NAMALWA (cell line): ENCODE measurements around the gene NAGK.

Experiments used
- DNase-seq: peaks from one replicate; pipeline ENCODE4 v3.0.0-alpha.2; 2015; ENCODE audit warnings: low spot score

Gene NAGK

DNA sequence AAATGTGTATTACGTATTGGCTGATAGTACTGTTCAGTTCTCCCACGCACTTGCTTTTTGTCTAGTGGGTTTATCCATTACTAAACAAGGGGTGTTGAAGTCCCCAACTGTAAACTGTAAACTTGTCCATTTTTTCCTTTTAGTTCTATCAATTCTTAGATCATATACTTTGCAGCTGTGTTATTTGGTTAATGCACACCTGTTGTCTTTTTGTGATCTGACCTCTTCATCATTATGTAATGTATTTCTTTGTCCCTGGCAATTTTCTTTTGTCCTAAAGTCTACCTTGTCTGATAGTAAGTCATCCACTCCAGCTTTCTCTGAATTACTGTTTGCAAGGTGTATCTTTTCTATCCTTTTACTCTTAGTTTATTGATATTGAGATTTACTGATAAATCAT, 39.6 kb downstream of the NAGK start:
- DNase-seq = no peak

DNA sequence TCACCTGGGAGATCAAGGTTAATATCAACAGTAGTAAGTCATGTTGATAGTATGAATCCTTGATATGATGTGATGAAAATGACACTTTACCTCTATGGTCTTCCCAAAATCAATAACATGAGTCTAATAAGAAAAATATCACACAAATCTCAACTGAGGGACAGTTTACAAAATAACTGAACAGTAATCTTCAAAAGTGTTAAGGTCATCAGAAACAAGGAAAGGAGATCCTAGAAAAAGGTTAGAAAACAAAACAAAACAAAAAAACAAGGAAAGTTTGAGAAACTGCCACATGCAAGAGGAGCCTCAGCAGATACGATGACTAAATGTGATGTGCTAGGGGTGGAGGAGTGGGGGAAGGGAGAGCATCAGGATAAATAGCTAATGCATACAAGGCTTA, 45.4 kb downstream of the NAGK start:
- no peak for DNase-seq

DNA sequence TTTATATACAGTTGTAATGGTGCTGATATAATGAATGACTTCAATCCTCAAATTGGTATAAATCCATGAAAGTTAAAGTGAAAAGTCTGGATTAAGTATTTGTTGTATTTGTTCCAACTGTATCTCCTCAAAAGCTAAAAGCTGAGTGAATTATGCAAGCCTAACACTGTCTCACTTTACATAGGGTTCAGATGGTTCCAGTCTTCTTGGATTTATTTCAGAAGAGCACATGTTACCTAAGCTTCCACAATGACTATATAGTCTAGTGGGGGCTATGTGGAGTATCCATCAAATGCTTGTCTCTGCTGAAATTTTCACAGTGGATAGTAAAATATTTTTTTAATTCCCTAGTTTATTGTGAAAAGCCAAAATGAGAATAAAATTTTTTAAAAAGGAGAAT, 48.6 kb downstream of the NAGK start:
- no peak for DNase-seq

DNA sequence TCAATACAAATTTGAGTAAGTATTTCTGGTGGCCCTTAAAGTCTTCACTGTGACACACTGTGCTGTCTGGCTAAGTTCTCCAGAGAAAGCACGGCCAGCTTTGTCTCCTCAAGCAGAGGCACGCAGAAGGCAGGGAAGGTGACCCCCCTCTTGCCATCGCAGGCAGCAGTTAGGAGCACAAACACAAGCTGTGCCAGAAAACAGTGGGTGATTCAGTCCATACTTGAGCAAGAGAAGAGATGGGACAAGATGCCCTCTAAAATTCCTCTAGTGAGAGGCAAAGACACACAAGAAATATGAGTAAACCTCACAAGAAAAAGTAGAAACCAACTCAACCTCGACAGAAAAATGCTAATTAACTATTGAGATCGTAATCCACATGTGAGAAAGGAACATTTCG, 51.7 kb downstream of the NAGK start:
- no peak for DNase-seq

DNA sequence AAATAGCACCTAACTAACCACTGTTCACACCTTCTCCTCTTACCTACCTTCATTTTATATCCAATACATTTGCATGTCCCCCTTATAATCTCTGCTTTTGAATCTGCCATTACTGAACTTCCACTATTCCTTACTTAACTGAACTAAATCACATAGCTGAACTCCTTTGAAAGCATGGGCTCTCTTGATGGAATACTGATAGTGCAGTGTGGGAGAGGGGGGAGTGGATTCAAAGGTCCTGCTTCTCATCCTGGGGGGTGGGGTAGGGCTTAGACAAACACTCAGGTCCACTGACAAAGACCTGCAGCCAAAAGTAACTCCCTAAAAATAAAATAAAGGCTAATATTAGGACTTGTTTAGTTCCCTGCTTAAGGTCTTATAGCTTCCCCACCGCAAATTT, 53.0 kb downstream of the NAGK start:
- no peak for DNase-seq

DNA sequence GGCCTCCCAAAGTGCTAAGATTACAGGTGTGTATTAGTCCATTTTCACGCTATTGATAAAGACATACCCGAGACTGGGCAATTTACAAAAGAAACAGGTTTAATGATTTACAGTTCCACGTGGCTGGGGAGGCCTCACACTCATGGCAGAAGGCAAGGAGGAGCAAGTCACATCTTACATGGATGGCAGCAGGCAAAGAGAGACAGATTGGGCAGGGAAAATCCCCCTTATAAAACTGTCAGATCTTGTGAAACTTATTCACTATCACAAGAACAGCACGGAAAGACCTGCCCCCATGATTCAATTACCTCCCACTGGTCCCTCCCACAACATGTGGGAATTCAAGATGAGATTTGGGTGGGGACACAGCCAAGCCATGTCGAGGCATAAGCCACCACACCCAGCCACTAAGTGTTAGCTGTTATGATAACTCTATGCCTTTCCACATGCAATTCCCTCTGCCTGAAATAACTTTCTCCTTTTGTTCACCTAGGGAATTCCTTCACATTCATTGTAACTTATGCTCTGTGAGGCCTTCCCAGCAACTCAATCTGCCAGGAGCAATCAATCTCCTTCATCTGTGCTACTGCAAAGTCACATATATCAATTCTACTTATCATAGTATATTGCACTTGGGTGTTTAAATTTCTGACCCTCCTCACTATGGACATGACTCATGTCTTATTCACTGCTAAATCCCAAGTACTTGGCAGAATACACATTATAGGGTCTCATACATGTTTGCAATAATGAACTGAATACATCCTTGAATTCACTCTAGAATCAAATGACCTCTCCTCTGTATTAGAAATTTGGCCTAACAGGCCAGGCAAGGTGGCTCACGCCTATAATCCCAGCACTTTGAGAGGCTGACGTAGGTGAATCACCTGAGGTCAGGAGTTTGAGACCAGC, 54.2 kb downstream of the NAGK start:
- DNase-seq = no peak

DNA sequence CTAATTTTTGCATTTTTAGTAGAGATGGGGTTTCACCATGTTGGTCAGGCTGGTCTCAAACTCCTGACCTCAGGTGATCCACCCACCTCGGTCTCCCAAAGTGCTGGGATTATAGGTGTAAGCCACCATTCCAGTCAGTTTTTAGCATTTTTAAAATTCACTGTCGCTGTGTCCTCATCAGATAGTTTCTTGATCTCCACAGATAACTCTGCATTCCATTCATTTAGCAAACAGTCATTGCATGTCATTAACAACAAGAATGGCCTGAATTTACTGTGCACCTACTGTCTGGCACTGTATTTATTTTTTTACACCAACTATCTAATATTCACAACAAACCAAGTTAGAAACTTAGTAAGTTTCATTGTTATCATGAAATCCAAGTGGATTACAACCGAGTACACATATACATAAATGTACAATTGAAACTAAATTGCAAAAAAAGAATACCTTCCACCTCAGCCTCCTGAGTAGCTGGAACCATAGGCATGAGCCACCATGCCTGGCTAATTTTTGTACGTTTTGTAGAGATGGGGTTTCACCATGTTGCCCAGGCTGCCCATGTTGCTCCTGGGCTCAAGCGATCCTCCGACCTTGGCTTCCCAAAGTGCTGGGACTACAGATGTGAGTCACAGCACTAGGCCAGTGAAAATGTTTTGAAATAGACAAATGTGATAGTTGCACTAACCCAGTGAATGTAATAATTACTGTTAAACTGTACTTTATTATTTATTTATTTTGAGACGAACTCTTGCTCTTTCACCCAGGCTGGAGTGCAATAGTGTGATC, 57.3 kb downstream of the NAGK start:
- DNase-seq = no peak

DNA sequence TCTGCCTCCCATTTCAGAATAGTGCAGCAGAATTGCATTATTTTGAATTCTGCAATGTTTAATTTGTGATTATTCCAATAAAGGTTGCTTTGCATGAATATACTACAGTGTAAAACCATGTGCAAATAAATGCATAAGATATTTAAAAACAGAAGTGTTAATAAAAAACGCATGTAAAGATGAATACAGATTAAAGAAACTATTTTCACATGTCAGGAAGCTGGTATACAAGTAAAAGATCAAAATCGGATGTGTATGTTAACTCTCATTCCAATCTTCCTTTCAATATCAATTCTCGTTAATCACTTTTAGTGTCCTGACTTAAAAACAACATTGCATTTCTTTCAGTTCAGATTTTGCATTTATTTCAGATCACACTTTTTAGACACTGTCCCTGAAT, 58.5 kb downstream of the NAGK start:
- DNase-seq = no peak
